ENCODE measurements around the gene PPP2R2D. TPM values are rescaled to one million over a fixed set of nuclear protein-coding genes. Genes with fewer than 3 reads are reported as not detected.

Gene PPP2R2D
- polyA plus RNA-seq, 1 donor (not counting 4 experiments of a cell fraction or from before 2014, with no cell fraction given): 49.1 TPM

DNA sequence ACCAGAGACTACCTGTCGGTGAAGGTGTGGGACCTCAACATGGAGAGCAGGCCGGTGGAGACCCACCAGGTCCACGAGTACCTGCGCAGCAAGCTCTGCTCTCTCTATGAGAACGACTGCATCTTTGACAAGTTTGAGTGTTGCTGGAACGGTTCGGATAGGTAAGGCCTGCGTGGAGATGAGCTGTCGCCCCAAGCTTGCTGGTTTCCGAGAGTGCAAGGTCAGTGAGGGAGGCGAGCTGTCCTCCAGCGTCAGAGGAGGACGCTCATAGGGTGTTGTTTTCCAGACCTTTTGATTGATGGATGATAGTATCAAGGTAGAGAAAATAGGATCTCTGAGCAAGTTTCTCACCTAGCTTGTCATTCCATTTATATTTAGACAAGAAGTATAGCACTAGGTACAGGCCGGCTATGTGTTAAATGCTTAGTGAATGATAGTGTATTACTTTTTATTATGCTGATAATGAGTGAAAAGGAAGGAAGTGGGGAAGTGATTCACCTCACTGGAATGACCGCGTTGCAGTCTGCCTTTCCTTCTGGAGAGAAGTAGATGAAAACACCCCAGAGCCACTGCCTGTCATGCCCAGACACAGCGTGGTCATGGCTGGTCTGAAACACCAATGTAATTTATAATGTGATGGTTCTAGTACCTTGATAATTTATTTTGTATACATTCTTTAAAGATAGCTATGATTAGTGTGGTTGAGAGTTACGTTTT is 47.0 kb downstream of the PPP2R2D start:
- FAIRE-seq (peak; percentile 95), DNase-seq (ENCODE audit: low read depth, low spot score) (peak; percentile 45)
- Histone ChIP-seq H3K27me3 (ENCODE audit: control insufficient read depth, extremely low read depth, insufficient read depth, low read length) (no peaks in the 10 kb centered on the region), H4K20me1 (ENCODE audit: control insufficient read depth, extremely low read depth, insufficient read depth, low read length) (no peaks in the 10 kb centered on the region), H3K9me3 (ENCODE audit: control insufficient read depth, low read depth, low read length) (no peaks in the 10 kb centered on the region), H3K4me3 (ENCODE audit: control insufficient read depth in 2 of 3, extremely low read depth in 1 of 3, insufficient read depth in 2 of 3, low read depth in 1 of 3, low read length in 3 of 3) (peak overlapping the region in 1 of 3 experiments; percentile 3), H2AFZ (ENCODE audit: control insufficient read depth, low read length) (no peak overlapping the region), H3K9me1 (ENCODE audit: control insufficient read depth, extremely low read depth, insufficient read depth, low read length) (peaks cover 6% of the 10 kb centered on the region), H3K36me3 (ENCODE audit: control insufficient read depth in 2 of 2, extremely low read depth in 1 of 2, insufficient read depth in 2 of 2, low read length in 2 of 2) (peaks cover 21 to 46% of the 10 kb centered on the region in 2 experiments), H3K27ac (ENCODE audit: control insufficient read depth, insufficient read depth, low read length) (peak overlapping the region; percentile 32), H3K9ac (ENCODE audit: control insufficient read depth, extremely low read depth, insufficient read depth, low read length) (no peak overlapping the region), H3K4me1 (ENCODE audit: control insufficient read depth, extremely low read depth, insufficient read depth, low read length) (peaks cover 39% of the 10 kb centered on the region), H3K4me2 (ENCODE audit: control insufficient read depth, extremely low read depth, insufficient read depth, low read depth, low read length) (peak overlapping the region; percentile 40), H3K79me2 (ENCODE audit: control insufficient read depth, insufficient read depth, low read length) (peaks cover 21% of the 10 kb centered on the region)
- dilution Hi-C loops (cut with MboI; ENCODE audit: extremely low pct_ligation_motif_present, low sequenced_read_pairs): no loop called here
- TF ChIP-seq EZH2 (IDR thresholded peaks at IDR 0.05; ENCODE audit: low read length): no peak
- TF ChIP-seq, protein P1, sequence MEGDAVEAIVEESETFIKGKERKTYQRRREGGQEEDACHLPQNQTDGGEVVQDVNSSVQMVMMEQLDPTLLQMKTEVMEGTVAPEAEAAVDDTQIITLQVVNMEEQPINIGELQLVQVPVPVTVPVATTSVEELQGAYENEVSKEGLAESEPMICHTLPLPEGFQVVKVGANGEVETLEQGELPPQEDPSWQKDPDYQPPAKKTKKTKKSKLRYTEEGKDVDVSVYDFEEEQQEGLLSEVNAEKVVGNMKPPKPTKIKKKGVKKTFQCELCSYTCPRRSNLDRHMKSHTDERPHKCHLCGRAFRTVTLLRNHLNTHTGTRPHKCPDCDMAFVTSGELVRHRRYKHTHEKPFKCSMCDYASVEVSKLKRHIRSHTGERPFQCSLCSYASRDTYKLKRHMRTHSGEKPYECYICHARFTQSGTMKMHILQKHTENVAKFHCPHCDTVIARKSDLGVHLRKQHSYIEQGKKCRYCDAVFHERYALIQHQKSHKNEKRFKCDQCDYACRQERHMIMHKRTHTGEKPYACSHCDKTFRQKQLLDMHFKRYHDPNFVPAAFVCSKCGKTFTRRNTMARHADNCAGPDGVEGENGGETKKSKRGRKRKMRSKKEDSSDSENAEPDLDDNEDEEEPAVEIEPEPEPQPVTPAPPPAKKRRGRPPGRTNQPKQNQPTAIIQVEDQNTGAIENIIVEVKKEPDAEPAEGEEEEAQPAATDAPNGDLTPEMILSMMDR (optimal IDR thresholded peaks at IDR 0.05 in 1 of 3, IDR thresholded peaks at IDR 0.05 in 1 of 3, conservative IDR thresholded peaks at IDR 0.05 in 1 of 3; ENCODE audit: extremely low read depth in 1 of 3, insufficient read depth in 2 of 3, low read length in 3 of 3): no peak

DNA sequence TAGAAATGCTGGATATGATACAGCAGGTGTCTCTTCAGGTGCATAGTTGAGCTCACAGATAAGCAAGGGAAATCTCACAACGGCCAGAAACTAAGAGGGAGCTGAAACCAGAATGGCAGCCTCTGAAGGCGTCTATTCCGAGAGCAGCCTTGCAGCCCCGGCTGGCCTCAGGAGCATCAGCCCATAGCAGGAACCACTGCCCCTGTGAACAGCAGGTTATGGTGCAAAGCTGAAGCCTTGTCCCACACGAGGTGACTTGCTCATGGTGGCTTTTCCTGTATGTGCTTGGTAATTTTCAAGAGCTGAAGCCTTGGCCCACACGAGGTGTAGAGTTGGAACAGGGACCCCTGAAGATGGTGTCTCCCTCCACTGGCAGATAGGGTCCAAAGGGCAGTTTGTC is 47.7 kb downstream of the PPP2R2D start:
- Histone ChIP-seq H3K9me3 (ENCODE audit: control insufficient read depth, low read depth, low read length) (no peaks in the 10 kb centered on the region), H3K27ac (ENCODE audit: control insufficient read depth, insufficient read depth, low read length) (no peak overlapping the region), H3K27me3 (ENCODE audit: control insufficient read depth, extremely low read depth, insufficient read depth, low read length) (no peaks in the 10 kb centered on the region), H3K9ac (ENCODE audit: control insufficient read depth, extremely low read depth, insufficient read depth, low read length) (no peak overlapping the region), H3K9me1 (ENCODE audit: control insufficient read depth, extremely low read depth, insufficient read depth, low read length) (peaks cover 6% of the 10 kb centered on the region), H3K4me2 (ENCODE audit: control insufficient read depth, extremely low read depth, insufficient read depth, low read depth, low read length) (peak overlapping the region; percentile 40), H3K4me1 (ENCODE audit: control insufficient read depth, extremely low read depth, insufficient read depth, low read length) (peaks cover 39% of the 10 kb centered on the region), H2AFZ (ENCODE audit: control insufficient read depth, low read length) (no peak overlapping the region), H3K79me2 (ENCODE audit: control insufficient read depth, insufficient read depth, low read length) (peaks cover 21% of the 10 kb centered on the region), H4K20me1 (ENCODE audit: control insufficient read depth, extremely low read depth, insufficient read depth, low read length) (no peaks in the 10 kb centered on the region), H3K4me3 (ENCODE audit: control insufficient read depth in 2 of 3, extremely low read depth in 1 of 3, insufficient read depth in 2 of 3, low read depth in 1 of 3, low read length in 3 of 3) (no peak overlapping the region), H3K36me3 (ENCODE audit: control insufficient read depth in 2 of 2, extremely low read depth in 1 of 2, insufficient read depth in 2 of 2, low read length in 2 of 2) (peaks cover 22 to 46% of the 10 kb centered on the region in 2 experiments)
- DNase-seq (ENCODE audit: low read depth, low spot score): no peak
- peak; percentile 74 for FAIRE-seq
- TF ChIP-seq, protein P1 (optimal IDR thresholded peaks at IDR 0.05 in 1 of 3, IDR thresholded peaks at IDR 0.05 in 1 of 3, conservative IDR thresholded peaks at IDR 0.05 in 1 of 3; ENCODE audit: extremely low read depth in 1 of 3, insufficient read depth in 2 of 3, low read length in 3 of 3): no peak
- no peak for TF ChIP-seq EZH2 (IDR thresholded peaks at IDR 0.05; ENCODE audit: low read length)
- dilution Hi-C loops (cut with MboI; ENCODE audit: extremely low pct_ligation_motif_present, low sequenced_read_pairs): no loop called here

Measured in keratinocyte (primary cell).